Measurements from ENCODE around the gene CREB3L1.

- TF ChIP-seq CTCF (IDR thresholded peaks at IDR 0.05; ENCODE audit: extremely low read depth in 1 of 2, insufficient read depth in 1 of 2, low read depth in 1 of 2, low read length in 2 of 2) = peak; percentile 67 to 78
- no peak for TF ChIP-seq EZH2 (IDR thresholded peaks at IDR 0.05; ENCODE audit: borderline replicate concordance, low read depth, low read length, severe bottlenecking)
- peak; percentile 58 for TF ChIP-seq POLR2AphosphoS5 (IDR thresholded peaks at IDR 0.05; ENCODE audit: insufficient read depth, low read depth, low read length)
- TF ChIP-seq POLR2A (IDR thresholded peaks at IDR 0.05; ENCODE audit: low read depth, low read length) = peak; percentile 19
Measured at GRCh38 chr11:46296528-46297448, 19.3 kb downstream of the CREB3L1 start.

Measured in endothelial cell of umbilical vein (primary cell).